Measurements from ENCODE around the gene NXF2B. TPM values are rescaled to one million over a fixed set of nuclear protein-coding genes. Genes with fewer than 3 reads are reported as not detected.
"Not testable (repeated sequence)": the region's sequence is repeated elsewhere in the genome, so short reads cannot be mapped to it uniquely, and the experiment has no call there.

NXF2B gene, protein sequence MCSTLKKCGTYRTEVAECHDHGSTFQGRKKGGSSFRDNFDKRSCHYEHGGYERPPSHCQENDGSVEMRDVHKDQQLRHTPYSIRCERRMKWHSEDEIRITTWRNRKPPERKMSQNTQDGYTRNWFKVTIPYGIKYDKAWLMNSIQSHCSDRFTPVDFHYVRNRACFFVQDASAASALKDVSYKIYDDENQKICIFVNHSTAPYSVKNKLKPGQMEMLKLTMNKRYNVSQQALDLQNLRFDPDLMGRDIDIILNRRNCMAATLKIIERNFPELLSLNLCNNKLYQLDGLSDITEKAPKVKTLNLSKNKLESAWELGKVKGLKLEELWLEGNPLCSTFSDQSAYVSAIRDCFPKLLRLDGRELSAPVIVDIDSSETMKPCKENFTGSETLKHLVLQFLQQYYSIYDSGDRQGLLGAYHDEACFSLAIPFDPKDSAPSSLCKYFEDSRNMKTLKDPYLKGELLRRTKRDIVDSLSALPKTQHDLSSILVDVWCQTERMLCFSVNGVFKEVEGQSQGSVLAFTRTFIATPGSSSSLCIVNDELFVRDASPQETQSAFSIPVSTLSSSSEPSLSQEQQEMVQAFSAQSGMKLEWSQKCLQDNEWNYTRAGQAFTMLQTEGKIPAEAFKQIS
- under 1 TPM in 1 of 6 experiments, not detected in 5; 0.12 TPM for total RNA-seq
- long read RNA-seq, result 0 reads

DNA sequence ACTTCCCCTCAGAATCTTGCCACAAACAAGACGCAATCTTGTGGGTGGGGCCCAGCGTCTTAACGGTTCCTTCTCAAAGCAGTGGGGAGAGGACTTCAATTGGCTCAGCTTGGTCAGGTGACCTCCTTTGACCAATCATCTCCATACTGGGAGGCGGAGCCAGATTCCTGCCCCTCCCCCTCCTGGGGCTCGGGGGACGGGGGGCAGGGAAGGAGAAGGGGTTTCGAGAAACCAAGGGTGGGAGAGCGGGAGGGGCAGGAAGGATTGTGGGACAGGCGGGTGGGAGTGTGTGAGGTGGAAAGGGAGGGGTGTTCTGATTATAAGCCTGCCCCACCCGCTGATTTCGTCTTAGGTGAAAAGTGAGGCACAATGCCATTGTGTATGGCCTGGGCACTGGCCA is at the start of gene NXF2B:
Gene NXF2B, minus strand, starts transcription at position 101 of the 400 bp plus-strand sequence. CDS start 59,972 bp downstream, outside the sequence.
- H3K4me3 ChIP-seq; DNase-seq; H3K4me1 ChIP-seq; ATAC-seq; H3K27me3 ChIP-seq; intact Hi-C loops (cut with DNase I); H3K27ac ChIP-seq; H3K9me3 ChIP-seq; H3K36me3 ChIP-seq: not testable (repeated sequence)
- WGBS (ENCODE audit: insufficient coverage, low coverage, low lambda C conversion rate, missing lambda C conversion rate), result no CpG with 5 or more reads among the region's 11 CpGs

DNA sequence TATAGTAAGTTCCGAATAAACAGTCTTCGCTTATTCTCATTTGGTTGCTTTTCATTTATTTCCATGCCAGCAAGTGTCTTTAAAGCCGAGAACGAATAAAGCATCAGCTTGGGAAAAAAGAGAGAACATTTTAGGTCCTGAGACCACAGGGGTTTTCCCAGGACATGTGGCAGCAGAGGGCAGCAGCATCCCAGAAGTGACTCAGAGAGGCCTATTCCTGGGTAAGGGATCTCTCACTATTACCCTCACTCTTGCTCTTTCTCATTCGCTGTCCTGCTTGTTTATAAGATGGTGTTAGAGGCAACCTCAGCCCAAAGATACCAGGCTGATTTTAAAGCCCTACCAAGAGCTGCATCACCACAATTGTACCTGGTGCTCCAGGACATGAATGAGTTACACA is 39.0 kb upstream of the NXF2B start:
- H3K36me3 ChIP-seq; H3K27ac ChIP-seq; H3K27me3 ChIP-seq; intact Hi-C loops (cut with DNase I); H3K4me3 ChIP-seq; H3K9me3 ChIP-seq; DNase-seq; H3K4me1 ChIP-seq: not testable (repeated sequence)
- ATAC-seq, result peak in 3 of 4 donors; percentile 49 to 74 (median 72)
- 44% methylated on average over 2 of the region's 5 CpGs for WGBS (ENCODE audit: insufficient coverage, low coverage, low lambda C conversion rate, missing lambda C conversion rate)

DNA sequence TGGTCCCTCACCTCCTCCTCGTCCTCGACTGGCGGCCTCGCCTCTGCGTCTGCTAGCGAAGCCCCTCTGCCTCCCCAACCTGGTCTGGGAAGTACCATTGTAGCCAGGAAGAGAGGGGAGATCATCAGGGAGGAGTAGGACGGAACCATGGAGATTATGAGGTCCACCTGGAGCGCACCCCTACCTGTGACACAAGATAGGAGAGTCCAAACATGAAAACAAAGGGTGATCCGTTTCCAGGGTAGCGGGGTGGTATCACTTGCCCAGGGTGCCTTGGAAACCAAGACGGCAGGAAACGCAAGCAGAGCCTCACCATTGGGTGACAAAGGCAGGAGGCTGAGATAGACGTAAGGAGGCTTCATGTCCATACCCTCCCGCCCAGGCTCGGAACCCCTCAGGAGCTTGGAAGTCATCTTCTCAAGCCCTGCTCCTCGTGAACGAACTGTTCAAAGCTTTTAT is 32.0 kb upstream of the NXF2B start, which contains the start of gene TCP11X2:
Gene TCP11X2, minus strand, starts transcription at position 51 of the 459 bp plus-strand sequence.
- WGBS (ENCODE audit: insufficient coverage, low coverage, low lambda C conversion rate, missing lambda C conversion rate), result 28% methylated on average over 8 of the region's 17 CpGs
- DNase-seq; intact Hi-C loops (cut with DNase I): not testable (repeated sequence)

GRCh38 chrX:102470215-102470614 is 30.4 kb upstream of the NXF2B start:
- intact Hi-C loops (cut with DNase I); H3K27ac ChIP-seq; DNase-seq; H3K4me3 ChIP-seq; H3K4me1 ChIP-seq; H3K9me3 ChIP-seq; H3K27me3 ChIP-seq; H3K36me3 ChIP-seq: not testable (repeated sequence)
- WGBS (ENCODE audit: insufficient coverage, low coverage, low lambda C conversion rate, missing lambda C conversion rate), result no CpG with 5 or more reads among the region's 3 CpGs
- ATAC-seq, result peak in 3 of 4 donors; percentile 29 to 53 (median 46)

More for the DNA sequence above, 32.0 kb upstream of the NXF2B start, which contains the start of gene TCP11X2:
- H3K27me3 ChIP-seq, H3K36me3 ChIP-seq, H3K9me3 ChIP-seq, H3K4me1 ChIP-seq, H3K27ac ChIP-seq, ATAC-seq, H3K4me3 ChIP-seq: not testable (repeated sequence)

DNA sequence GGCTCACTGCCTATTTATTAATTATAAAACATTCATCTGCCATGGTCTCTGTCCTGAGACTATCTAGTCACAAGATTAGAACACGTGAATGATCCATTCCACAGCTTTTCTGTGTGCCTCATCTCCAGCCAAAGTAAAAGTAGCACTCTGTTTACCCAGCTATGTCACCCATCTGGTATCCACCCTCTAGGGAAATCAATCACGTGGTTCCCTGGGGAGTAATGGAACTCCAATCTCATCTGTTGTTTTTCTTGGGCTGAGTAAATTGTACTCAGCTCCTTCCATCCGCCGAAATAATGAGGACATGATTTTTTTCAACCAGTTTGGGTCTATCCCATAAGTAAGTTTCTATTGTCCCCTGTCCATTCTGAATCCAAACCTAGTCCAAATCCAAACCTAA is 18.8 kb upstream of the NXF2B start:
- intact Hi-C loops (cut with DNase I); DNase-seq; H3K4me3 ChIP-seq; H3K36me3 ChIP-seq; H3K9me3 ChIP-seq; H3K4me1 ChIP-seq; H3K27me3 ChIP-seq; ATAC-seq; H3K27ac ChIP-seq: not testable (repeated sequence)
- WGBS (ENCODE audit: insufficient coverage, low coverage, low lambda C conversion rate, missing lambda C conversion rate), result no CpG with 5 or more reads among the region's 4 CpGs

GRCh38 chrX:102414493-102414892 is 25.3 kb downstream of the NXF2B start:
- H3K36me3 ChIP-seq; intact Hi-C loops (cut with DNase I); ATAC-seq; H3K27ac ChIP-seq; H3K4me3 ChIP-seq; H3K27me3 ChIP-seq; H3K9me3 ChIP-seq; H3K4me1 ChIP-seq; DNase-seq: not testable (repeated sequence)
- WGBS (ENCODE audit: insufficient coverage, low coverage, low lambda C conversion rate, missing lambda C conversion rate), result no CpG with 5 or more reads among the region's 4 CpGs

- H3K4me3 ChIP-seq, result no peak overlapping the region
- no peak for TF ChIP-seq POLR2A (IDR thresholded peaks at IDR 0.05)
- TF ChIP-seq CTCF (IDR thresholded peaks at IDR 0.05), result peak; percentile 55 to 85 (median 84)
- no peaks in the 10 kb centered on the region for H3K9me3 ChIP-seq
- H3K36me3 ChIP-seq, result no peaks in the 10 kb centered on the region
- ATAC-seq, result peak; percentile 58 to 70 (median 67)
- H3K27me3 ChIP-seq, result peaks cover 0 to 10% of the 10 kb centered on the region in 2 donors
- no peak overlapping the region for H3K27ac ChIP-seq
- DNase-seq, result peak; percentile 45 to 56 (median 54)
- intact Hi-C loops (cut with DNase I), result no loop called here
- H3K4me1 ChIP-seq, result no peaks in the 10 kb centered on the region
- WGBS (ENCODE audit: insufficient coverage, low coverage, low lambda C conversion rate, missing lambda C conversion rate), result 23% methylated on average over 3 of the region's 3 CpGs
These were observed 93.9 kb downstream of the NXF2B start for GRCh38 chrX:102345916-102346315.

All from right lobe of liver (tissue), 6 donors.